ENCODE results near the gene ZNF804B.

The ZNF804B gene

GRCh38 chr7:89001306-89001705 is 241.8 kb downstream of the ZNF804B start:
- DNase-seq: no peak

- DNase-seq: no peak
Measured at GRCh38 chr7:89002981-89003956, 243.8 kb downstream of the ZNF804B start.

- no peak for DNase-seq
Measured at GRCh38 chr7:89012016-89012415, 252.5 kb downstream of the ZNF804B start.

- DNase-seq: no peak
Measured at GRCh38 chr7:89017695-89018094, 258.2 kb downstream of the ZNF804B start.

GRCh38 chr7:89021741-89022140 is 262.2 kb downstream of the ZNF804B start:
- DNase-seq: no peak

- no peak for DNase-seq
Measured at GRCh38 chr7:89023206-89023605, 263.7 kb downstream of the ZNF804B start.

GRCh38 chr7:89023877-89024276 is 264.4 kb downstream of the ZNF804B start:
- DNase-seq: no peak

GRCh38 chr7:89027781-89028180 is 268.3 kb downstream of the ZNF804B start:
- no peak for DNase-seq

GRCh38 chr7:89028319-89028718 is 268.8 kb downstream of the ZNF804B start:
- no peak for DNase-seq

GRCh38 chr7:89029864-89030263 is 270.4 kb downstream of the ZNF804B start:
- no peak for DNase-seq

- no peak for DNase-seq
Measured at GRCh38 chr7:89041240-89041639, 281.7 kb downstream of the ZNF804B start.

GRCh38 chr7:89042940-89043339 is 283.4 kb downstream of the ZNF804B start:
- no peak for DNase-seq

- no peak for DNase-seq
Measured at GRCh38 chr7:89049043-89049442, 289.5 kb downstream of the ZNF804B start.

- no peak for DNase-seq
Measured at GRCh38 chr7:89053130-89053529, 293.6 kb downstream of the ZNF804B start.

GRCh38 chr7:89054361-89054760 is 294.9 kb downstream of the ZNF804B start:
- DNase-seq: no peak

- no peak for DNase-seq
Measured at GRCh38 chr7:89060234-89060633, 300.7 kb downstream of the ZNF804B start.

- DNase-seq: no peak
Measured at GRCh38 chr7:89064831-89065230, 305.3 kb downstream of the ZNF804B start.

- no peak for DNase-seq
Measured at GRCh38 chr7:89067048-89067447, 307.5 kb downstream of the ZNF804B start.

- no peak for DNase-seq
Measured at GRCh38 chr7:89072081-89072480, 312.6 kb downstream of the ZNF804B start.

- no peak for DNase-seq
Measured at GRCh38 chr7:89073776-89074175, 314.3 kb downstream of the ZNF804B start.

GRCh38 chr7:89077992-89078391 is 318.5 kb downstream of the ZNF804B start:
- DNase-seq: no peak

- no peak for DNase-seq
Measured at GRCh38 chr7:89085580-89085979, 326.1 kb downstream of the ZNF804B start.

- DNase-seq: no peak
Measured at GRCh38 chr7:89091550-89091949, 332.1 kb downstream of the ZNF804B start.

- no peak for DNase-seq
Measured at GRCh38 chr7:89094269-89094668, 334.8 kb downstream of the ZNF804B start.

GRCh38 chr7:89103564-89103963 is 344.1 kb downstream of the ZNF804B start:
- no peak for DNase-seq

All from activated gamma-delta T cell treated with Interleukin-2 at 50 U/mL for 16 hours (primary cell).